Keratinocyte (primary cell): ENCODE measurements around the gene LIG1.

Experiments used
- CTCF ChIP-seq, 3 experiments: IDR thresholded peaks in 1 of 3; conservative IDR thresholded peaks in 1 of 3; optimal IDR thresholded peaks in 1 of 3; 2 replicates in 2 of 3; 3 replicates in 1 of 3; pipeline versions ENCODE3 to v1.5.1; 2011; ENCODE audit warnings: low read length in 3 of 3, mild to moderate bottlenecking in 3 of 3, moderate library complexity in 2 of 3, control low read depth in 1 of 3, inconsistent platforms in 1 of 3; ENCODE audit not compliant: insufficient read depth in 2 of 3; ENCODE audit errors: extremely low read depth in 1 of 3
- EZH2 ChIP-seq: IDR thresholded peaks from one replicate; pipeline ENCODE4 v1.6.1; 2012; ENCODE audit warnings: inconsistent platforms, mild to moderate bottlenecking, low read length, moderate library complexity

GRCh38 chr19:48137411-48137810, 32.7 kb downstream of the LIG1 start:
- TF ChIP-seq CTCF (optimal IDR thresholded peaks at IDR 0.05 in 1 of 3, IDR thresholded peaks at IDR 0.05 in 1 of 3, conservative IDR thresholded peaks at IDR 0.05 in 1 of 3; ENCODE audit: extremely low read depth in 1 of 3, insufficient read depth in 2 of 3, low read length in 3 of 3): no peak
- no peak for TF ChIP-seq EZH2
